HG02884 (cell line): ENCODE measurements around the gene SOHLH1.
"Not testable (repeated sequence)": the region's sequence is repeated elsewhere in the genome, so short reads cannot be mapped to it uniquely, and the experiment has no call there.

ENCODE experiments used
- ATAC-seq: cut with Tn5 transposase; IDR thresholded peaks from one replicate; pipeline ENCODE4 v1.9.1; 2021; ENCODE audit warnings: mild to moderate bottlenecking, moderate library complexity; ENCODE audit not compliant: unreplicated experiment

Gene SOHLH1

DNA sequence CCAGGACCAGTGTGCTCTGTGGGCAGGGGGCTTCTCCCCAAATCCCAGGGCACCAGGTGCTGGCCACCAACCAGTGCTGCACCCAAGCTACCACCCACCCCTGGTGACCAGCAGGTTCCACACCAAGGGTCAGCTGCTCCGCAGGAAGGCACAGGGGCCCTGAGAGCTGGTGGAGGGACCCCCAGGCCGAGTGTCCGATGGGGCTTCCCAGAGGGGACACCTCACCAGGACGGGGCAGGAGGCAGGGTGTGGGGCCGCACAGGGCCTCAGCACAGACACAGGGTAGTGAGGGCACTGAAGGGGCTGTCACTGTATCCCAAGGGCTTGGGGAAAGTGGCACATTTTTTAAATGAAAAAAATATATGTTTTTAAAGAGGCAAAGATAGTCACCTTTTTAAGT, 18.1 kb downstream of the SOHLH1 start:
- ATAC-seq = no peak

DNA sequence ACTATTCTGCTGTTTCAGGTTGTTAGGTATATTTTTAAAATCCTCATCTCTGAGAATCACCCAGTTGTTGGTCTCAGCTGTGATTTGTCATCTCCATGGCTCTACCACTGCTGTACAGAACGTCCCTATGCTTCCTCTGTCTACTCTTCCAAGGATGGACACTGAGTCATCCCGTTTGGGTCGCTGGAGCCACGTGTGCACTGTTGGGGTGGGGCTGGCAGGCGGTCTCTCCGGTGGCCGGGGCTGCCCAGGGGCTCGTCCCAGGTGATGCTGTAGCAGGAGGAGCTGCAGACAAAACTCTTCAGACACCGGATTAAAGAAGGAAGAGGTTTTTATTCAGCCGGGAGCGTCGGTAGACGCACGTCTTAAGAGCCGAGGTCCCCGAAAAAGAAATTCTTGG, 19.2 kb downstream of the SOHLH1 start:
- ATAC-seq = no peak

DNA sequence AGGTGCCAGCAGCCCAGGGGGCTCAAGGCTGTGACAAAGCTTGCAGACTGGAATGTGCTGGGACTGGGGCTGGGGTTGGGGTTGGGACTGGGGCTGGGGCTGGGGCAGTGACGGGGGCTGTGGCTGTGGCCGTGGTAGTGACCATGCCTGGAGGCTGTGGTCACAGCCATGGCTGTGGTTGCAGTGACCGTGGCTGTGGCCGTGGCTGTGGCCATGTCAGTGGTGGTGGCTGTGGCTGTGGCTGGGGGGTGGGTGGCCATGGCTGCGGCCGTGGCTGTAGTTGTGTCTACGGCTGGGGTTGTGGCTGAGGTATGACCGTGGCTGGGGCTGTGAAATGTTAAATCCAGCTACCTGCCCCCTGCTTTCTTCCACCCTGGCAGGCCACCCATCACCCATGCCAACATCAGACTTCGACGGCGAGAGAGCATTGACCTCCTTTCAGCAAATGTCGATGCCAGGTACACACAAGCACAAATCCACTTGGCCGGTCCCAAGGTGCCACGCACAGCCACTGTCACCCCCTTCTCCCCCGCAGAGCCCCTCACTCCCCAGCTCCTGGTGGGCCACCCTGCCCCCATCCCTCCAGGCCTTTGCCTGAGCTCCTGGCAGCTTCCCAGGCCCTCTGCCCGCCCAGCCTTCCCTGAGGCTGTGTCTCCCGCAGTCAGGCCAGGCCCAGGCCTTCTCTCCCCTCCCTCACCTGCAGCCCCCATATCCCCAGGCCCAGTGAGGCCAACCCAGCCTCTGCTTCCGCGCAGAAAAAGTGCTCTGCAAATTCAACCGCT, 20.9 kb downstream of the SOHLH1 start:
- ATAC-seq = no peak

DNA sequence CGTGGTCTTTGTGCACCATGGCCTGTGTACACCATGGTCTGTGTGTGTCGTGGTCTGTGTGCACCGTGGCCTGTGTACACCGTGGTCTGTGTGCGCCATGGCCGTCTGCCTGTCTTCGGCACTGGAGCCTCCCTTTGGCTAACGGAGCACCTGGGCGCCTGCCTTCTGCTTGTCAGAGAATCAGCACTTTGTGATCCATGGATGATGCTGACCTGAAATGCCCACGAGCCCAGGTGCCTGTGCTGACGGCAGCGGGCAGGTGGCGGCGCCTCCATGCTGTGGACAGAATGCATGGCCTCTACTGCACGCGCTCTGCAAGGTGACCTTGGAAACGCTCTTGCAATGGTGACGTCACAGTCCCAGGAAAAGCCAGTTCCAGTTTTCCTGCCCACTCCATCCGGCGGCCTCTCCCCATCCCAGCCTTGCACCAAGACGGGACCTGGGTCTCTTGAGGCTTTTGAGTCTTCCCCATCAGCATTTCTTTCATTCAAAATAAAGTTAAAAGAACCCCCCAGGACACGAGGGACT, 21.6 kb downstream of the SOHLH1 start:
- ATAC-seq = no peak

DNA sequence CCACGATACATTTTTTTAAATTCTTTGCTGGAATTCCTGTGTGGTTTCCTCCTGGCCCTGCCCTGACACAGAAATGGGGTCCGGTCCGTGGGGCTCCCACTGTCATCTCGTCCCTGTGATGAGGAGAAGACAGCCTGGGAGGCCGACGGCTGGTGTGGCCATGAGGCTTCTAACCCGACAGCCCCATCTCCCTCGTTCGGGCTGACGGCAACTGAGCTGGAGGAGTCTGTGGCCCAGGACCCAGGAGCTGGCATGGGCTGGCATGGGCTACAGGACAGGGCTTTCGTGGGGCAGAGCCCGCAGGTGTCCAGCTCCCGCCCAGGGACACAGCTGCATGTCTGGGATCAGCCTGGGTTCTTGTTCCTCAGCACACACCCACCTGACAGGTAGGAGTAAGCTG, 22.4 kb downstream of the SOHLH1 start:
- ATAC-seq = no peak

DNA sequence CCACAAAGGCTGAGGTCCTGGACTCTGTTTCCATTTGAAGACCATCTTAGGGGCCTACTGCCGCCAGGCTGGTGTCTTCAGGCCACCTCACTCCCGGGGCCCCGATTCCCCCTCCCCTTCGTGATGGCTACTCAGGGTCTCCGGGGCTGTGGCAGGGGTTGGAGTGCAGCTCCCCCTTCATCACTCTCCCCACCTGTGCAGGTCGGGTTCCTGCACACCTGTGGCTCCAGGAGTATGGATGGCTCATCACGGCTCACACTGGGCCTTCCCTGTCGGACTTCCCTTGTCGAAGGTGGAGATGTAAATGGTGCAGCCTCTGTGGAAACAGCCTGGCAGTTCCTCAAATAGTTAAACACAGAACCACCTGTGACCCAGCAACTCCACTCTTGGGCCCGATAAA, 24.3 kb downstream of the SOHLH1 start:
- ATAC-seq = no peak

DNA sequence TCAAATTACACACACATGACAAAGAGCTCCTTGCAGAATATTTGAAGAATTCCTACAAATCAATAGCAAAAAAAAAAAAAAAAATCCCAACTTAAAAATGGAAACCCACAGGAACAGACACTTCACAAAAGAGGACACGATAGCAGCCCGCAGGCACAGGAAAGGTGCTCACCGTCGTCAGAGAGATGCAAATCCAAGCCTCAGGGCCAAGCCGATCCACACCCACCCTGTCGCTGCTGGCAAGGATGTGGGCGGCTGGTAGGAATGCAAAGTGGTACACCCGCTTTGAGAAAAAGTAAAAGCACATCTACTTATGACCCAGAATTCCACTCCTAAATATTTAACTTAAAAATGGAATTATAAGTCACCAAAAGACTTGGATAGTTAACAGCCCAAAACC, 25.3 kb downstream of the SOHLH1 start:
- no peak for ATAC-seq

DNA sequence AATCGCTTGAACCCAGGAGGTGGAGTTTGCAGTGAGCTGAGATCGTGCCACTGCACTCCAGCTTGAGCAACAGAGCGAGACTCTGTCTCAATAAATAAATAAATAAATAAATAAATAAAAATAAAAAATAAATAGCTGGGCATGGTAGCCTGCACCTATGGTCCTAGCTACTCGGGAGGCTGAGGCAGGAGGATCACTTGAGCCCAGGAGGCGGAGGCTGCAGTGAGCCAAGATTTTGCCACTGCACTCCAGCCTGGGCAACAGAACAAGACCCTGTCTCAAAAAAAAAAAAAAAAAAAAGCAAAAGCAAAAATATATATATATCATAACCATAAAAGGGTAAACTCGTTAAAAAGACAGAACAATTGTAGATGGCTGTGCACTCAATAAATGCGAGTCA, 26.5 kb downstream of the SOHLH1 start:
- ATAC-seq = not testable (repeated sequence)

DNA sequence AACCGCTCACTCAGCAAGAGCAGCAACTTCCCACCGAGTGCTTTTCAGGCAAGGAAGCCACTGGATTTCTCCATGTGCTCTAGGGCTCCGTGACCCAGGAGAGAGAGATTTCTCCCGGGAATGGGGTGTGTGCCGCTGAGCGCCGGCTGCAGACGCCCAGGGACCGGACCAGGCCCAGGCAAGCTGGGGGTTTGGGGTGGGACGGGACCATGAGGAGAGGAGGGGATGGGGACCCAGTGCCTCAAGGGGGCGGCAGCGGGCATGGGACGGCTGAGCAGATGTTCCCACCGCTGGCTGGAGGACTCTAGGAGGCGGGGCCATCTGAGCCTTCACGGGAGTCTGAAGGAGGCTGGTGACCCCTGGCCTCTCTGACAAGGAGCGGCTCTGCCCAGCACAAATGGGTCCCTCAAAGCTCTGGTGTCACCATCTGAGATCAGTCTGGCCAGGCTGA, 27.7 kb downstream of the SOHLH1 start:
- ATAC-seq = no peak

DNA sequence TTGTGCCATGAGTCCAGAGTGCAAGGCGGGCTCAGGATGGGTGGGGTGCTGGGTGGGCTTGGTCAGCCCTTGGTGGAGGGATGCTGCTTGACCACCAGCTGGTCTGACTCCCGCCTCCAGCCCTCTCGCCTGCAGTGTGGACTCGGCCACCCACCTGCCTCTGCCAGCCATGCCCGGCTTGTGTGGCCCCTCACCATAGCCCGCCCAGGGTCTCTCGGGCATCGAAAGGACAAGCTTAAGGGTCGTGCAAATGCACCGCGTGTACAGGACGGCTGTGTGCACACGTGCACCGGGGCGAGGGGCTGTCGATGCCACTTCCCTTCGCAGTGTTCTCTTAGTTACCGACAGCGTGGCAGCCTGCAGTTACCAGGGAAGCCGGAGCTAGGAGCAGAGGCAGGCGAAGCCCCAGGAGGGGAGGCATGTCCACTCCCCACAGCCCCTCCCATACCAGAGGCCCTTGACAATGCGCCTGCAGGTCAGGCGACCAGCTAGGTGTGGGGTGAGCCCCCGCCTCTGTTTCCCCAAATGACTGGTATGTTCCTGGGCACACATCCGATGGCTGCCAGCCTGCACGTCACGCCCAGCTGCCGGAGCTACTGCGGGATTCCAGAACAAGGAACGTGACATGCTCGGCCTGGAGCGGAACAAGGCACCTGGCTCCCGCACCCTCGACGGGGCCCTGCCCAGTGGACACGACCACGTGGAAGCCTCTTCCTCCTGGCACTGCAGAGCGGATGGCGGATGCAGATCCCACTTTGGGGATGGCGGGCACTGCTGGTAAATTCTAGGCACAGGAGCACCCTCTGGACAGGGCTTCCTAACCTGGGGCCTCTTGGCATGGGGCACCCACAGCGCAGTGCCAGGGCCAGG, 28.3 kb downstream of the SOHLH1 start:
- ATAC-seq = no peak

DNA sequence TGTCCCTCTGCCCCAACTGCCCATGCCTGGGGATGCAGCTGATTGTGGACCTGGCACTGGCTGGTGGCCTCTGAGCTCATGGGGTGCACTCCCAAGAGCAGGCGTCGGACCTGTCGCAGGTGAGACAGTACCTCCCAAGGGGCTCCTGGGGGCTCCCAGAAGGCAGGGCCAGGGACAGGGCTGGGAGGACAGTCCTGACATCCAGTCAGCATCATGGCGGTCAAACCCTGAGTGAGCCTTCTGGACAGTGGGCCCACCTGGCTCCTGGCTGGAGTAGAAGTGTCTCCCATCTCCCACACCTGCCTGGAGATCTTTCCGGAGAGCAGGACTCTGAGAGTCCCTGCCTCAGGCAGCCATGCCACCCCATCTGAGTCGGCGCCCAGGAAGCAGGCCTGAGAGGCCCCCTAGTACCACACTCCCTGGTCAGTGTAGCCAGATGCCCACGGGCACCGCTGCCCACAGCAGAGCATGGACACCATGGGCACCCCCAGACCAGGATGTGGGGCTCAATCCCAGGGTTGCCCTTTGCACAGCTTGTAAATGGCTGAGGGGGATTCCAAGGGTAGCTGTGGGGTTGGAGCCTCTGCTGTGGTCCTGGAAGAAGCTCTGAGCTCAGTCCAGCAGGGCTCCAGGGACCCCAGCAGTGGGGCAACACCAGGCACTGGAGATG, 29.5 kb downstream of the SOHLH1 start:
- ATAC-seq = no peak

DNA sequence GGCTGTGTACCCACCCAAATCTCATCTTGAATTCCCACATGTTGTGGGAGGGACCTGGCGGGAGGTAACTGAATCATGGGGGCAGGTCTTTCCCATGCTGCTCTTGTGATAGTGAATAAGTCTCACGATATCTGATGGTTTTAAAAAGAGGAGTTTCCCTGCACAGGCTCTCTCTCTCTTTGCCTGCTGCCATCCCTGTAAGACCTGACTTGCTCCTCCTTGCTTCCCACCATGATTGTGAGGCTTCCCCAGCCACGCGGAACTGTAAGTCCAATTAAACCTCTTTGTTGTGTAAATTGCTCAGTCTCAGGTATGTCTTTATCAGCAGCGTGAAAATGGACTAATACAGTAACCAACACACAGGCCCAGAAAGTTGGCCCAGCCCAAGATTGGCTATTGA, 30.3 kb downstream of the SOHLH1 start:
- not testable (repeated sequence) for ATAC-seq

DNA sequence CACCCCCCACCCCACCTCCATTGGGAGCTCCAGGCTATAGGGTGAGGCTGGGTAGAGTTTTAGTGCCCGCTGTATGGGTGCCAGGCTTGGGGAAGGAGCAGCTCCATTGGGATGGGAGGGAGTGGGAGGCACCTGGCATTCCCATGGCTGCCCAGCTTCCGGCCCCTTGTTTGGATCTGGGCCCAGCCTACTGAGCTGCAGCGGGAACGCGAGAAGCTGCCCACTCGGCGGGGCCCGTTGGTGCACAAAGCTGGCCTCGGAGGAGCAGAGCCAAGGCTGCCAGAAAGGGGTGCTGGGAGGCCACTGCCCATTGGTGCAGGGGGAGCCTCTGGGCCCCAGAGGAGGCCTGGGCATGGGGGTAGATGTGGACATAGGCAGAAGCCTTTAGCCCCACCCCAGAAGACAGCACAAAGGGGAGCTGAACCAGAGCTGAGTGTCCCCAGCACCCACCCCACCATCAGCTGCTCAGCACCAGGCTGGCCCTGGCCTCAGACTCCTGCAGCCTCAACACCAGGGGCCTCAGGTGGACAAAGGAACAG, 31.7 kb downstream of the SOHLH1 start:
- no peak for ATAC-seq

DNA sequence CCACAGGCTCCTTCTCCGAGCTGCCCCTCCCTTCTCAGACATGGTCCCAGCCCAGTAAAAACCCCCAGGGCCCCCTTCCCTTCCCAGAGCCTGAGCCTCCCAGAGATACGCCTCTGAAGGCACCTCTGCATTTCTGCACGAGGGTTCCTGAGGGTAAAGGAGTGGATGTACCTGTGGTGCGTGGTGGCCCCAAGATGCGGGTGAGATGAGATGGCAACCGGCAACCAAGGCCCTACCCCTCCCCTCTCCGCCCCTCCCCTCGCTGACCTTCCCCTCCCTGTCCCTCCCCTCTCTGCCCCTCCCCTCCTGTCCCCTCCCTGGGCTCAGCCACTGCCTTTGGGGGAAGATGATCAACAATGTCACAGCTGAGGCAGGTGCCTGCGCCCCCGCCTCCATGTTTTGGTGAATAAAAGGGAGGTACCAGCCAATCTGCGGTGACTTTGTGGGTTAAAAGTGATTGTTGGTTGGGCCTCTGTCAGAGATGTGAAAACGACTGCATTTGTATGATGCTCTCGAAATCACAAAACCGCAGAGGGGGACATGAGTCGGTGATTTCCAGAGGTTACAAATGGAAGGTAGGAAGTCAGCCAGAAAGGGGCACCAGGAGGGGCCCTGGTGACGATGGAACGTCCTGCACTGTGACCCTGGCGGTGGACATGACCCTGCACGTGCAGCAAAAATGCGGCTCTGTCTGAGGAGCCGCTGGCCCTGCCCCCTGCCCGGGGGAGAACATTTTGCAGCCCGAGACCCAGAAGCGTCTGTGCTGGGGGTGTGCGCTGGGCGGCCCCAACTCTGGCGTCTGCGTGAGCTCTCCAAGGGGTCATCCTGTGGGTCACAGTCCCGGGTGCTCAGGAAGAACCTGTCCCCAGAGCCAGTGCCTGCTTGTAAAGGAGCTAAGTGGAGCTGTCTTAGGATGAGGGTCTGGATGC, 32.5 kb downstream of the SOHLH1 start:
- ATAC-seq = no peak

DNA sequence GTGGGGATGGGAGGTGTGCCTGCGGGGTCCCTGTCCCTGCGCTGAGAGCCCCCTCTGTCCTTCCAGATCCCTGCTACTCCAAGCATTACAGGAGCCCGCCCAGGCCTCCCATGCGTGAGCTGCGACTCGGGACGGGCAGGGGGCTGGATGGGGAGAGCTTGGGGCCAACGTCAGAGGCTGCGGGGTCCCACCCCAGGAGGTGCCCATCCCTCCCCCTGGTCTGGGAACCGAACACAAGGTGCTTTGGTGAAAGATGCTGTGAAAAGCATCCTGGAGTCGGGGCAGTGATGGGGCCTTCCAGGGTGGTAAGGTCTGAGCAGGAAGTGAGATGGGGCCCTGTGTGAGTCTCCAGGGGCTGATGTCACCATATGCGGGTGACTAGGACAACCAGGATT, 33.5 kb downstream of the SOHLH1 start:
- ATAC-seq = no peak

DNA sequence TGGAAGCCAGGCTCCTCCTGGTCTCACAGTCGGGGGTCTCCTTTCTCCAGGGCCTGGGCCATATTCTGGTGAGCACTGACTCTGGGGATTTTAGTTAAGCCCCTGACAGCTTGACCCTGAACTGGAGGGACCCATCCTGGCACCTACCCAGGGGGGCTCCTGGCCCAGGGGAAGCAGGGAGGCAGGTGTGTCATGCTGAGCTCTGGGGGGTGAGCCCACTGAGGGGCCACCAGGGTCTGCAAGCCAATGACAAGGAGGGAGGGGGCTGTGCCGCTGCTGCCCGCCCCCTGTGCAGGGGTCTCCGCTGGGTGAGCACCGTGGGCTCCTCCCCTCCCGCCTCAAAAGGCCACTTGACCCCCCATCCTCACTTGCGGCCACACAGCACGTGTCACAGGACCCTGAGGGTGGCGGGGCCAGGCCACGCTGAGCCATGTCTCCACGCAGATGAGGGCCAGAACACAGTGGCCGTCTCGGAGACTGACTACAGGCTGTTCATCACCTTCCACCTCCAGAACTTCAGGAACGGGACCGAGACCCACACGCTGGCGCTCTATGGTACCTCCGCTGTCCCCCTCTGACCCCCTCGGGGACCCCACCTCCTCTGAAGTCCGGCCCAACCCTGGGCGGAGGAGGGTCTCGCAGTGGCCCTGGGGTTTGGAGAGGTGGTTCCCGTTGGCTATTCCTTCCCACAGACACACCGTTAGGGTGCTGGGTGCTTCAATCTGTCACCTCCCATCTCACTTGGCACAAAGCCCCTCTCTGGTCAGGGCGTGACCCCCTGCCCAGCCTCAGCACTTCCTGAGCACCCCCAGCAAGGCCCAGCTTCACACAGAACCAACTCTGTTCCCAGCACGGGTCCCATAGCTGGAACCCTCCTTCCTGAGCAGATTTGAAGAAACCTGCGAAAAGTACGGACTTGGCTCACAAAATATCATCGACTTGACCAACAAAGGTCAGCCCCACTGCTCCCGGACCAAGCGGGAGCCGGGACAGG, 34.2 kb downstream of the SOHLH1 start:
- no peak for ATAC-seq

DNA sequence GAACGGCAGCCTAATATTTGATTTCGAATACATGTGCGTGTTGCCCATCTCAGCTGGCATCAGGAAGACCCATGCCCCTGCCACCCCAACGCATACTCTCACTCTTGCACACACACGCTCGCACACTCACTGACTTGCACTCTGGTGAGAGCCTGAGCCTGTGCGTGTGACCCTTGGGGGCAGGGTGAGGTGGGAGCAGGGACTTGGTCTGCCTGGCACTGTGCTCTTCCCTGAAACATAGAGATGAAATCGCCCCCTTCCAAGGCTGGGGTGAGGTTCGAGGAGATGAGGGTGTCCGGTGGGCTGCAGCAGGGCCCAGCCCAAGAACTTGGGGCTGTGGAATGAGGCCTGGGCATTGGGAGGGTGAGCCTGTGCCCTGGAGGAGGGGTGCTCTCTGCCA, 35.0 kb downstream of the SOHLH1 start:
- no peak for ATAC-seq

DNA sequence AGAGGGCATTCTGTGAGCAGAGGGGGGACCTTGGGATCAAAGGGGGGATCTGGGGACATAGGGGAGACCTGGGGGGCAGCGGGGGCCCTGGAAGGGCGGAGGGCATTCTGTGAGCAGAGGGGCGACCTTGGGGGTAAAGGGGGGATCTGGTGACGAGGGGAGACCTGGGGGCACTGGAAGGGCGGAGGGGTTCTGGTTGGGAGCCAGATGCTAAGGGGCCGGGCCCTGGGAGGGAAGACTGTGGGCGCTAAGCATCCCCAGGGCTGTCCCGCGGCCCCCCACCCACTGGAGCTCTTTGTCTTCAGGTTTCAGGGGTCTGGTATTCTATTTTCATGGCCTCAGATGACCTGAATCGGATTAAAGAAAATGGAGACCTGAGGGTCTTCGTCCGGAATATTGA, 35.4 kb downstream of the SOHLH1 start:
- ATAC-seq = no peak

DNA sequence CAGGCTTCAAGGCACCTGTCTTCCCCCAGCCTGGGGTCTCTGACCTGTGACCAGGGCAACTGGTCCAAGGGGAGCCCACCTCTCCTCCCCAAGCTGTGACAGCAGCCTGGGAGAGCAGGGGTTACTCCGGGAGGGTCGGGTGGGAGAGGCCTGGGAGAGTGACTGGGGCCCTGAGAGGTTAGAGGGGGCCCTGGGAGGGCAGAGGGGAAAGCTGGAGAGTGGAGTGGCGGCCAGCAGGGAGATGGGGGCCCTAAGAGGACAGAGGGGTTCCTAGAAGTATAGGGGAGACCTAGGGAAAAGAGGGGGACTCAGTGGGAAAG, 35.9 kb downstream of the SOHLH1 start:
- no peak for ATAC-seq
